Right atrium auricular region (tissue), 2 donors: ENCODE results near the gene TTC7B. TPM values are rescaled to one million over a fixed set of nuclear protein-coding genes. Genes with fewer than 3 reads are reported as not detected.

Experiments
- DNase-seq: peaks from one replicate; pipeline ENCODE4 v3.0.0-alpha.2; 2019; ENCODE audit warnings: low spot score
- H3K27ac ChIP-seq, 2 donors: fragments of 200-600 bp; sonication (generic); 1 replicate in 1 of 2; 2 replicates in 1 of 2; pipeline ENCODE4 v1.5.1; 2016 to 2019
- H3K27me3 ChIP-seq, 2 donors: fragments of 200-600 bp; sonication (generic); one replicate each; pipeline versions ENCODE4 v1.5.1 to v1.6.0; 2017 to 2019
- H3K36me3 ChIP-seq: fragments of 200-600 bp; sonication (generic); one replicate; pipeline ENCODE4 v1.5.1; 2016
- H3K4me1 ChIP-seq, 2 donors: fragments of 200-600 bp; sonication (generic); one replicate each; pipeline versions ENCODE4 v1.5.1 to v1.6.0; 2017 to 2019
- H3K4me3 ChIP-seq, 2 donors: fragments of 200-600 bp; sonication (generic); 1 replicate in 1 of 2; 2 replicates in 1 of 2; pipeline ENCODE4 v1.5.1; 2017 to 2019; ENCODE audit warnings: mild to moderate bottlenecking in 1 of 2, moderate library complexity in 1 of 2
- H3K9me3 ChIP-seq, 2 donors: fragments of 200-600 bp; sonication (generic); one replicate each; pipeline ENCODE4 v1.5.1; 2019
- CTCF ChIP-seq, 2 donors: fragments of 200-600 bp; sonication (generic); IDR thresholded peaks; one replicate each; pipeline ENCODE4 v1.5.1; 2019; ENCODE audit warnings: antibody characterized with exemption in 2 of 2
- total RNA-seq, 2 donors: library from RNA; depleted of rRNA; stranded (reverse); fragments of >200 nt; gene quantifications; one replicate each; pipeline ENCODE4 v1.1.0, GENCODE V29; 2016

Gene TTC7B
- total RNA-seq, 2 donors from 2014 or later: 45.5 to 57.3 TPM

- no peak for TF ChIP-seq CTCF (IDR thresholded peaks at IDR 0.05)
- Histone ChIP-seq H3K4me1 (peaks cover 0 to 14% of the 10 kb centered on the region in 2 donors), H3K36me3 (no peaks in the 10 kb centered on the region), H3K27ac (peak overlapping the region in 1 of 2 donors; percentile 7), H3K27me3 (no peaks in the 10 kb centered on the region), H3K9me3 (no peaks in the 10 kb centered on the region), H3K4me3 (no peak overlapping the region)
- no peak for DNase-seq
Observed at GRCh38 chr14:90602088-90602687, 214.0 kb downstream of the TTC7B start.

GRCh38 chr14:90601563-90601962 lies 214.7 kb downstream of the TTC7B start:
- Histone ChIP-seq H3K27ac (peak overlapping the region in 1 of 2 donors; percentile 7), H3K4me3 (no peak overlapping the region), H3K9me3 (no peaks in the 10 kb centered on the region), H3K36me3 (no peaks in the 10 kb centered on the region), H3K4me1 (peaks cover 0 to 14% of the 10 kb centered on the region in 2 donors), H3K27me3 (no peaks in the 10 kb centered on the region)
- DNase-seq: no peak
- no peak for TF ChIP-seq CTCF (IDR thresholded peaks at IDR 0.05)

GRCh38 chr14:90600619-90601018 lies 215.6 kb downstream of the TTC7B start:
- no peaks in the 10 kb centered on the region for H3K9me3 ChIP-seq
- peaks cover 0 to 14% of the 10 kb centered on the region in 2 donors for H3K4me1 ChIP-seq
- H3K27me3 ChIP-seq: no peaks in the 10 kb centered on the region
- H3K27ac ChIP-seq: no peak overlapping the region
- TF ChIP-seq CTCF (IDR thresholded peaks at IDR 0.05): no peak
- DNase-seq: no peak
- no peak overlapping the region for H3K4me3 ChIP-seq
- no peaks in the 10 kb centered on the region for H3K36me3 ChIP-seq

- Histone ChIP-seq H3K4me1 (peaks cover 0 to 14% of the 10 kb centered on the region in 2 donors), H3K27ac (peak overlapping the region in 1 of 2 donors; percentile 20), H3K9me3 (no peaks in the 10 kb centered on the region), H3K36me3 (no peaks in the 10 kb centered on the region), H3K4me3 (no peak overlapping the region), H3K27me3 (no peaks in the 10 kb centered on the region)
- no peak for DNase-seq
- peak in 1 of 2 donors; percentile 51 for TF ChIP-seq CTCF (IDR thresholded peaks at IDR 0.05)
Observed at GRCh38 chr14:90599748-90600507, 216.3 kb downstream of the TTC7B start.

GRCh38 chr14:90599339-90599738 lies 216.9 kb downstream of the TTC7B start:
- peak overlapping the region in 1 of 2 donors; percentile 20 for H3K27ac ChIP-seq
- no peaks in the 10 kb centered on the region for H3K9me3 ChIP-seq
- no peak overlapping the region for H3K4me3 ChIP-seq
- no peaks in the 10 kb centered on the region for H3K27me3 ChIP-seq
- no peaks in the 10 kb centered on the region for H3K36me3 ChIP-seq
- peaks cover 0 to 14% of the 10 kb centered on the region in 2 donors for H3K4me1 ChIP-seq
- no peak for DNase-seq
- TF ChIP-seq CTCF (IDR thresholded peaks at IDR 0.05): no peak
